Body of pancreas (tissue), 4 donors: Measurements from ENCODE around the gene ACIN1.
"Not testable (repeated sequence)": the region's sequence is repeated elsewhere in the genome, so short reads cannot be mapped to it uniquely, and the experiment has no call there.

Source experiments
- POLR2A ChIP-seq, 3 donors: fragments of 450-650 bp; IDR thresholded peaks; one replicate each; pipeline ENCODE4 v1.6.1; 2016; ENCODE audit warnings: antibody characterized with exemption in 3 of 3, mild to moderate bottlenecking in 2 of 3
- TF ChIP-seq, protein P1 (sequence below), 7 experiments: fragments of 450-650 bp in 4 of 7; fragments of 200-600 bp in 3 of 7; sonication (generic) in 3 of 7; IDR thresholded peaks; one replicate each; pipeline ENCODE4 v1.5.1; 2016 to 2019; ENCODE audit warnings: antibody characterized with exemption in 7 of 7

- TF ChIP-seq, protein P1, sequence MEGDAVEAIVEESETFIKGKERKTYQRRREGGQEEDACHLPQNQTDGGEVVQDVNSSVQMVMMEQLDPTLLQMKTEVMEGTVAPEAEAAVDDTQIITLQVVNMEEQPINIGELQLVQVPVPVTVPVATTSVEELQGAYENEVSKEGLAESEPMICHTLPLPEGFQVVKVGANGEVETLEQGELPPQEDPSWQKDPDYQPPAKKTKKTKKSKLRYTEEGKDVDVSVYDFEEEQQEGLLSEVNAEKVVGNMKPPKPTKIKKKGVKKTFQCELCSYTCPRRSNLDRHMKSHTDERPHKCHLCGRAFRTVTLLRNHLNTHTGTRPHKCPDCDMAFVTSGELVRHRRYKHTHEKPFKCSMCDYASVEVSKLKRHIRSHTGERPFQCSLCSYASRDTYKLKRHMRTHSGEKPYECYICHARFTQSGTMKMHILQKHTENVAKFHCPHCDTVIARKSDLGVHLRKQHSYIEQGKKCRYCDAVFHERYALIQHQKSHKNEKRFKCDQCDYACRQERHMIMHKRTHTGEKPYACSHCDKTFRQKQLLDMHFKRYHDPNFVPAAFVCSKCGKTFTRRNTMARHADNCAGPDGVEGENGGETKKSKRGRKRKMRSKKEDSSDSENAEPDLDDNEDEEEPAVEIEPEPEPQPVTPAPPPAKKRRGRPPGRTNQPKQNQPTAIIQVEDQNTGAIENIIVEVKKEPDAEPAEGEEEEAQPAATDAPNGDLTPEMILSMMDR (IDR thresholded peaks at IDR 0.05), result not testable (repeated sequence)
- not testable (repeated sequence) for TF ChIP-seq POLR2A (IDR thresholded peaks at IDR 0.05)
Observed at GRCh38 chr14:23013749-23014054, 81.2 kb downstream of the ACIN1 start.
